Measurements from ENCODE around the gene PCLO.
"Not testable (repeated sequence)": the region's sequence is repeated elsewhere in the genome, so short reads cannot be mapped to it uniquely, and the experiment has no call there.

PCLO gene

DNA sequence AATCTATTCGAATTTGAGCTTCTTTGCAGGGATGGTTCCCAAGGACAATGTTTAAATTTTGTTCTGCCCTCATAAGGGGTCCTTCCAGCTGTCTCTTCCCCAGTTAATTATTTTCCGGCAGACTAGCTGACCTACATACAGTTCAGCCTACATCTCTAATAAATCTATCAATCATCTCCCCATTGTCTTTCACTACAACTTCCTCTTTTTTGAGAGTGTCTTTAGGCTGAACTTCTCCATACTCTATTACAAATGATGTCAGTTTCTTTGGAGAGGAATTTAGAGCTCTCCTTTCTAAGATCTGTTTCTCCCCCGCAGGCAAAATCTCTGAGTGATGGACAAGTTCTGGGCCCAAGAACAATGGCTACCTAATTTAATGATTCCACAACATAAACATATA is 122.2 kb downstream of the PCLO start:
- no peak for DNase-seq (ENCODE audit: low read depth in 2 of 2)

DNA sequence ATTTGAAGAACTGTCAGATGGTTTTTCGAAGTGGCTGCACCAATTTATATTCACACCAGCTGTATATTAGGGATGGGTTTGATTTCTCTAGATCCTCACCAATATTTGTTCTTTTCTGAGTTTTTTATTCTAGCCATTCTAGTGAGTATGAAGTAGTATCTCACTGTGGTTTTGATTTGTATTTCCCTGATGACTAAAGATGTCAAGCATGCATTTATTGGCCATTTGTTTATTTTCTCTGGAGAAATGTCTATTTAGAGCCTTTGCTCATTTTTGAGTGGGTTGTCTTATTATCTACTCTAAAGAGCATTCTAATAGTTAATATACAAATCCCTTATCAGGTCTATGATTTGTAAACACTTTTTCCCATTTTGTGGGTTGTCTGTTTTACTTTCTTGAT is 123.9 kb downstream of the PCLO start:
- no peak for DNase-seq (ENCODE audit: low read depth in 2 of 2)

DNA sequence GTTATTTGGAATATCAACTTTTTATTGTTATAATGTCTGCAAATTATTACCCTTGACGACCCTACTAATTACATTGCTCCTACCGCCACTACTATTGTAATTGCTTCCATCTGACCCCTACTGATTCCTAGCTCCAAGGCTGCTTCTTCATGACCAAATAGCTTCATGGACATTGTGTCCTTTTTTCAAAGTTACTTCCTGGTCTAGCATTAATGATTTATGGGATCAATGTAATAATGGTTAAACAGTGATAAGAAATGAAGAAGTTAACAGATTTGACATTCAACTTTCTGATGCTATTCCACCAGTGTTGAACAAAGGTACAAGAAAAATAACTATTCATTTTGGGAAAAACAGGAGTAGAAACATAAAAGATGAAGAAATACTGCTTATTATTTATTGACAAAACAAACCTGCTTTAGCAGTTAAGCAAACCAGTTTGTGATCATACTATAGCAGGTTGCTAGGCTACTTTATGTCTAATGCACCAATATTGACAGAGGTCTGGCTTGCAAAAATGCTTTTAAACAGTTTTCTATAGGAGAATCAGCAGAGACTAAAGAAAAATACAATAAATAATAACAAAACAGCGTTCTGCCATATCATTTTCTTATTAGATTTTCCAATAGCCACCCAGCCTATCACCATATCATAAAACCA is 125.8 kb downstream of the PCLO start:
- DNase-seq (ENCODE audit: low read depth in 2 of 2): no peak

DNA sequence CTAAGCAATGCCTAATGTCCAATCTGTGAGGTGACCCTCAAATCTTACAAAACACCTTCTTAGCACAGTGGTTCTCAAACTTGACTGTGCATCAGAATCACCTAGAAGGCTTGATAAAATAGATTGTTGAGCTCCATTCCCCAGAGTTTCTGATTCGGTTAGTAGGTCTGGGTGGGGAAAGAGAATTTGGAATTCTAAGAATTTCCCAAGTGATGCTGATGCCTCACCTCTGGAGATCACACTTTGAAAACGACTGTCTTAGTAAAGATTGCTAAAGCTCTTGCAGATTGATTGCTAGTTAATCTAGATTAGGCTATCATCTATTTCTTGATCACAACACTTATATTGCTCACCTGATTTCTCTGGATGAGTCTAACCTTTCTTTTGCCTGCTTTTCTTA is 126.6 kb downstream of the PCLO start:
- DNase-seq (ENCODE audit: low read depth in 2 of 2): no peak

DNA sequence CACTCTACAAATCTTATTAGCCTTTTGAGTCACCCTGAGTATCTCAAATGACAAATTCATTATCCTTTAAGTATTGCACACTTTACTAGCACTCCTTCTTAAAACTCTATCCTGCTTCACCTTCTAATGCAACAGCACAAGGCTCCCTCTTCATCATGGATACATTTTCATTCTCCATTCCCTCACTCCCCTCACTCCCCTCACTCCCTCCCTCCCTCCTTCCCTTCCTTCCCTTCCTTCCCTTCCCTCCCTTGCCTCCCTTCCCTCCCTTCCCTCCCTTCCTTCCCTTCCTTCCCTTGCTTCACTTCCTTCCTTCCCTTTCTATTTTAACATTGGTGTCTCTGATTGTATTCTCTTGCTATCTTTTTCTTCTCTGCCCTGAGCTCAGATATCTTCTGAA is 130.5 kb downstream of the PCLO start:
- DNase-seq (ENCODE audit: low read depth in 2 of 2): no peak

DNA sequence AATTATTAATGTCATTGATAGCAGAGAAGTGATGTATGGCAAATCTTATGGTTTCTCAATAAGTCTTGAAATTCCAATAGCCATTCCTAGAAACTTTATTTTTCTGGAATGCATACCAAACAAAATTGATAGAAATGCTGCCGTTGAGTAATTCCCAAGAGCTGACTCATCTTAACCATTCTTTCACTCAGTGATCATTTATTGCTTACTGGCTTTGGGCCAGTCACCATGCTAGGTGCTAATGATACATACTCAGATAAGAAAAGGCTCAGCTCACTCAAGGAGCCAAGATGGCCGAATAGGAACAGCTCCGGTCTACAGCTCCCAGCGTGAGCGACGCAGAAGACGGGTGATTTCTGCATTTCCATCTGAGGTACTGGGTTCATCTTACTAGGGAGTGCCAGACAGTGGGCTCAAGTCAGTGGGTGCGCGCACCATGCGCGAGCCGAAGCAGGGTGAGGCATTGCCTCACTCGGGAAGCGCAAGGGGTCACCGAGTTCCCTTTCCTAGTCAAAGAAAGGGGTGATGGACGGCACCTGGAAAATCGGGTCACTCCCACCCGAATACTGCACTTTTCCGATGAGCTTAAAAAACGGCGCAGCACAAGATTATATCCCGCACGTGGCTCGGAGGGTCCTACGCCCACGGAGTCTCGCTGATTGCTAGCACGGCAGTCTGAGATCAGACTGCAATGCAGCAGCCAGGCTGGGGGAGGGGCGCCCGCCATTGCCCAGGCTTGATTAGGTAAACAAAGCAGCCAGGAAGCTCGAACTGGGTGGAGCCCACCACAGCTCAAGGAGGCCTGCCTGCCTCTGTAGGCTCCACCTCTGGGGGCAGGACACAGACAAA is 138.6 kb downstream of the PCLO start:
- not testable (repeated sequence) for DNase-seq (ENCODE audit: low read depth in 2 of 2)

DNA sequence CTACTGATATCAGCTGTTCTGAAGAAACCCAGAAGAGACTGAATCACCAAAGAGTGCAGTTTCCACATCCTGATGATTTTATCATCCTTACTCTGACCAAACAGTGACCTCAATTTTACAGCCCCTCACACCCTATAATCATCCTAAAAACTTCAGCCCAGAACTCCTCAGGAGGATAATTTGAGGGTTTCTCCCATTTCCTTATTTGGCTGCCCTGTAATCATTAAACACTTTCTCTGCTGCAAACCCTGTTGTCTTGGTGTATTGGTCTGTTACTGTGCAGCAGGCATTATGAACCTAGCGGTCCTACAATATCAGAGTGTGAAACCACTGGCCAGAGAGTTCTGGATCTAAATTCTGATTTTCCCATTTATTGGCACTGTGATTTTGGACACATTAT is 141.7 kb downstream of the PCLO start:
- no peak for DNase-seq (ENCODE audit: low read depth in 2 of 2)

DNA sequence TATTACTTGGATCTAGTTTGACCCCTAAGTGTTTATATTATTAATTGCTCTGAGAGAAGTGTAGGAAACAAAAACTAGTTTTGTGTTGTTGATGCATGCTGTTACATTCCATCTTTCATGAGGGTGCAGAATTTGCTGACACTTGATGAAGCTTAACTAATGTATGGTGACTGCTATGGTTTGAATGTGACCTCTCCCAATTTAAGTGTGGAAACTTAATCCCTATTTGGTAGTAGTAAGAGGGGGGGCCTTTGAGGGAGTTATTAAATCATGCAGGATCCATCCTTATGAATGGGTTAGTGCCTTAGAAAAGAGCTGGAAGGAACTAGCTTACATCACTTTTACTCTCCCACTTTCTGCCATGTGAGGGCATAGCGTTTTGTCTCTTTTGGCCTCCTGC is 142.5 kb downstream of the PCLO start:
- DNase-seq (ENCODE audit: low read depth in 2 of 2): no peak

DNA sequence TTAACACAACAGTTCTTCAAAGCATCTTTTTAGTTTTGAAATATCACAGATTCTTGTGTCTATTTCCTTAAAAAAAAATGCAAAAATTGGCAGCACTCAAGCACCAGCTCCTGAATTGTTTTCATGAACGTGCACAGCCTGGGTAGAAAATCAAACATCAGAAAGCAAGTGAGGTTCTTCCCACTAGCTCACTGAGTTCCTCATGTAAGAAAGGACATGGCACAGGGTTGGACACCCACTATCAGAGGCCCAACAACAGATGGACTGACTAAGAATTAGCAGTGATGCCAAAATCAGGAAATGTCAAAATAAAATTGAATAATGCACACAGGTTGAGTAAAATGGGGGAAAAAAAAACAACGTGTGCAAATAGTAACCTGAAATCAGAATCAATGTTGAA is 146.8 kb downstream of the PCLO start:
- DNase-seq (ENCODE audit: low read depth in 2 of 2): no peak

DNA sequence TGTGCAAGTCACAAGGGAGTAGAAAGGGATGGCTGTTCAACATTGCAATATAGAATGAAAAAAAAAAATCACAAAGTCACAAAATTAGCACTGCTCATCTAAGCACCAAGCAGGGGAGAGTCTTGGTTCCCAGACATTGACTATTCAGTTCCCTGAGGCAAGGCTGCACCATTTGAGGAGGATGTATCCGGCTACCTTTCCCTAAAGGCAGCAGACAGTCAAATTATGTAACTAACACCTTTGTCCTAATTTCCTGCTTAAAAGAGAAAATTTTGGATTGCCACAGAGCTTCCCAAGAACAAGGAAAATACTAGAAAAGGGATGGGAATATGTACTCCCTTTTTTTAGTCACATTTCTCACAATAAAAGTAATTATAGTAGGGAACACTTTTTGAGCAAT is 148.1 kb downstream of the PCLO start:
- no peak for DNase-seq (ENCODE audit: low read depth in 2 of 2)

DNA sequence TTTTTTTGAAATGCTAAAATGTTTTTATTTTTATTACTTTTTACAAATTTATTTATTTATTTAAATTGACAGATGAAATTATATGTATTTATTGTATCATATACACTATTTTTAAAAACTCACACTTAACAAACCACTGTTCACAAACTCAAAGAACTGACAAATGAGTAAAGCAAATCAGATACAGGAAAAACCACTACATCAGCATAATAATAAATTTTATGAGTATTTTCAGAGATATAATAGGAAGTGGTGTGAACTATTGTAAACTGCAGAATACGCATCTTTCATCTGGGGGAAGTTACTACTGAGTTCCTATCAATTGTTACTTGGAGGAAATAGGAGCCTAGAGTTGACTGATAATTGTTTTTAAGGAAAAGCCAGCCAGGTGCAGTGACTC is 150.7 kb downstream of the PCLO start:
- no peak for DNase-seq (ENCODE audit: low read depth in 2 of 2)

DNA sequence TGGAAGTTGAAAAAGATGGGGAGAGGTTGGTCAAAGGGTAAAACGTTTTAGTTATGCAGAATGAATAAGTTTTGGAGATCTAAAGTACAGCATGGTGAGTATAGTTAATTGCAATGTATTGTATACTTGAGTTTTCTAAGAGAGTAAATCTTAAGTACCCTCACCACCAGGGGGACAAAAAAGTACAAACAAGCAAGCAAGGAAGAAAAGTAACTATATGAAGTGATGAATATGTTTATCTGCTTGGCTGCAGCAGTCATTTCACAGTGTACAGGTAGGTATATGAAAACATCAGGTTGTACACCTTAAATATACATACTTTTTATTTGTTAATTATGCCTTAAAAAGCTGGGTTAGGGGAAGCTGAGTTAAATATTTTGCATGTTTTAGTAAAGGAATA is 157.3 kb downstream of the PCLO start:
- DNase-seq (ENCODE audit: low read depth in 2 of 2): no peak

DNA sequence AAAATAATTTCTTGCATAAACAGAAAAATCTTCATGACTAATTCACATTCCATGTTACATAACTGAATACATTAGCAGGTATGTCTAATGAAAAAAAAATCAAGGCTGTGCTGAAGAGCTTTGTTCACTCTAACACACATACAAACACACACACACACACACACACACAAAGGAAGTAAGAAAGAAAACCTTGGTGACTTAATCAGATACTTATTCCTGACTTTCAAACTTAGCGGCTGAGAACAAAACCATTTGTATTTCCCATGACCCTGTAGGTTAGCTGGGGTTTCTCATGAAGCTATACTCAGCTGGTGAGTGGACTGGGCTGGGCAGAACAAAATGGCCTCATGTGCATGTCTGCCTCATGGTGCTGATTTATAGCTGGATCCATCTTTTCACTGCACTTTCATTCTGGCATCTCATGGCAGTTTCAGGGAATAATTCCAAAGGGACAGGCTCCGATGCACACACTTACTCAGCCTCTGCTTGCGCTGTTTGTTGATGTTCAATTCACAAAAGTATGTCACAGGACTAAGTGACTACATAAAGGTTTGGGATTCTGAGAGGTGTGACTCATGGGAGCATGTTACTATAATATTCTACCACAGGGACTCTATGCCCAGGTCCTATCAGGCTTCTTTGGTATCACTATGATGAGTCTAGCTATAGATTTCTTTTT is 161.2 kb downstream of the PCLO start:
- DNase-seq (ENCODE audit: low read depth in 2 of 2): no peak

DNA sequence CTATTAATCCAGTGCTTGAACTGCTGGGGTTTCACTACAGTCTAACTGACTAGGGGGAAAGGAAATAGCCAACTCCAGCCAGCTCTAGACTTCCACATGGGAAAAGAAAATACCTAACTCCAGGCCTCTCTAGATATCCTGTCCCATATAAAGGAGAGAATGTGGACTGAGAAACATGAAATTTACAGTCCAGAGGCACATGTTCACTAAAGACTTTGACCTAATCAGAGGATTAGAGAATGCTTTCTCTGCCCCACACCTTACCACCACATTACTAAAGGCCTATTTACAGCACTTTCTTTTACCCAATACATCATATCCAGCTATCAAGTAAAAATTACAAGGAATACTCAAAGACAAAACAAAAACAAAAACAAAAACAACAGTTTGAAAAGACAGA is 164.2 kb downstream of the PCLO start:
- no peak for DNase-seq (ENCODE audit: low read depth in 2 of 2)

DNA sequence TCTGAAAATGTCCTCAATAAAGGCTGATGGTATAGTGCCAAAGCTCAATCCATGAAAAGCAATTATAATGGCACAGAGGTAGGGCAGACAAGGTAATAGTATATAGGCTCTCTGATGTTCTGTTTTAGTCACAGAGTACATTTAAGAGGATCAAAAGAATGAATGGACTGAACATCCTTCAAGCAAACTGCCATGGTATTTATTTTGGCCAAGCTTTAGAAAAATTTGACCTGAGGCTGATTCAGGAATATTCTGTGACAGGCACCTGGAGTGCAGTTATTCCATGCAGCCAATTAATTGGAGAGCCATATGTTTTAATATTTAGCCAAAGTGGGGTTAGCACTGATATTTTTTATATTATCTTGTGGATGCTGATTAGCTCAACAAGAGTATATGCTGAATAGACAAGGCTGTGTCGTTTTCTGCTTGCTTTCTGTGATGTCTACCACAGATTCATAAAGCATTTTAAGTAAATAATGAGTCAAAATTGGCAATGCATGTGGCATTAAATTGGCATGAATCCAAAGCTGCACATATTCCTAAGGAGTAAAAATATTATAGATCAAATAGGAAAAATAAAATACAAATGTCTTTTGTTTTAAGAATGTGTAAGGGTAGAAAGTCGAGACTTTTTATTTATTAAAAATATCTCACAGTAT is 177.4 kb downstream of the PCLO start:
- no peak for DNase-seq (ENCODE audit: low read depth in 2 of 2)

DNA sequence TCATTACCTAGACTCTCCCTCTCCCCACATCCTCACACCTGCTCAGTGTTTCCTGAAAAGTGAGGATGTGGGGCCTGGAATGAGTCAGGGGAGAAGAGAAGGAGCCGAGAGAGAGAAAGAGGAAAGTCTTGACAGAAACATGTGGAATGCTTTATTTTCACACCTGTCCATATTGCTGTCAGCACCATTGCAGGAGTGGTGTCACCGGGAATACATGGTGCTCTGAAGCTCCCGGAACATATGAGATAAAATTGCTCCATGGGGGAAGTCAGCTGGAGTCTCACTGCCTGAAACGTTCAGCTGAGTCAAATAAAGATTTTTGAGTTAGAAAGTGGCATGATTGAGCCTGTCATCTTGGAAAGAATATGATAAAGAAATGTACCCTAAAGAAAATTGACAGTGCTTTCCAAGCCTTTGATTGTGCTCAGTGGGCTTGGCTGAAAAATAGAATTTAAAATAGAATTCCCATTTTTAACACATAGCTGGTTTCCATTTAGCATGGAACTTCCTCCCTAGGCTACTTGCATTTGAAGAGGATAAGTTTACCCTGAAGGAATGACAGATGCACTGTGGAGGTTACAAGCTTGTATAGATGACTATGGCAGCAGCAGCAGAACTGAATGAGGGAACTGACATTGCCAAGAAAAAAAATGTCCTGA is 182.4 kb downstream of the PCLO start:
- no peak for DNase-seq (ENCODE audit: low read depth in 2 of 2)

DNA sequence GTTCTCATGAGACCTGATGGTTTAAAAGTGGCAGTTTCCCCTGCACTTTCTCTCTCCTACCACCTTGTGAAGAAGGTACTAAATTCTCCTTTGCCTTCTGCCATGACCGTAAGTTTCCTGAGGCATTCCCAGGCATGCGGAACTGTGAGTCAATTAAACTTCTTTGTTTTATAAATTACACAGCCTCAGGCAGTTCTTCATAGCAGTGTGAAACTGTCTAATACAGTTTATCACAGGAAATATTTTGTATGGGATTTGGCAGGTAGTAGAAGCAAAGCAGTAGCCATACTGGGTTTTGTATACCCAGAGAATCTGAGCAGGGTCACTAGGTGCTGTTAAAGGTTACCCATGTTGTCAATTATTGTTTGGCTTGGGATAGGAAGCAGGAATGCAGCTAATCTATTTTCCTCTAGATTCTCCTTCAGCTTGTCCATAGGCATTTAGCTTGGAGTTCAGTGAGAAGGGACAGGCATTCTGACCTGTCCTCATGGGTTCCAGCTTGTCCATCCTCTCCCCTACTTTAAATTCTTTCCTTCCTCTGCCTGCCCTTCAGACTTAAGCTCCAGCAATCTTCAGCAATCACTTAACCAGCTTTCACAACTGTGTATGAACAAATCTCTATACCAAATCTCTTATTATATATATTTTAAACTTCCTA is 186.7 kb downstream of the PCLO start:
- no peak for DNase-seq (ENCODE audit: low read depth in 2 of 2)

DNA sequence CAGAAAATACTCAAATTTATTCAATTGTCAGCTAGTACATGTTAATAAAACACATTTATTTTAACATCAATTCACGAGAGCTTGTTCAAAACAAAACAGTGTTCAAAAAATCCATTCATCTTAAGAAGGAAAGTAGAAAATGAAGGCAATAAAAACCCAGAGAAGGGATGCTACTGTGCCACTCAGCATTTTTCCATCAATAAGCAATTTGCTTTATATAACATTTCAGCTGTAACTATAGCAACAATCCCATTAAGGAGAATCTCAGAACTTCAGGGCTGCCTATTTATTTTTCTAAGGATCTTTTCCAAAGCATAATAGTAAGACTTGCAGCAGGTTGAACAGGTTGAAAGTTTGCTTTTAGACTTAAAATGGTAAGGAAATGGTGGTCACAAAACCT is 190.5 kb downstream of the PCLO start:
- no peak for DNase-seq (ENCODE audit: low read depth in 2 of 2)

DNA sequence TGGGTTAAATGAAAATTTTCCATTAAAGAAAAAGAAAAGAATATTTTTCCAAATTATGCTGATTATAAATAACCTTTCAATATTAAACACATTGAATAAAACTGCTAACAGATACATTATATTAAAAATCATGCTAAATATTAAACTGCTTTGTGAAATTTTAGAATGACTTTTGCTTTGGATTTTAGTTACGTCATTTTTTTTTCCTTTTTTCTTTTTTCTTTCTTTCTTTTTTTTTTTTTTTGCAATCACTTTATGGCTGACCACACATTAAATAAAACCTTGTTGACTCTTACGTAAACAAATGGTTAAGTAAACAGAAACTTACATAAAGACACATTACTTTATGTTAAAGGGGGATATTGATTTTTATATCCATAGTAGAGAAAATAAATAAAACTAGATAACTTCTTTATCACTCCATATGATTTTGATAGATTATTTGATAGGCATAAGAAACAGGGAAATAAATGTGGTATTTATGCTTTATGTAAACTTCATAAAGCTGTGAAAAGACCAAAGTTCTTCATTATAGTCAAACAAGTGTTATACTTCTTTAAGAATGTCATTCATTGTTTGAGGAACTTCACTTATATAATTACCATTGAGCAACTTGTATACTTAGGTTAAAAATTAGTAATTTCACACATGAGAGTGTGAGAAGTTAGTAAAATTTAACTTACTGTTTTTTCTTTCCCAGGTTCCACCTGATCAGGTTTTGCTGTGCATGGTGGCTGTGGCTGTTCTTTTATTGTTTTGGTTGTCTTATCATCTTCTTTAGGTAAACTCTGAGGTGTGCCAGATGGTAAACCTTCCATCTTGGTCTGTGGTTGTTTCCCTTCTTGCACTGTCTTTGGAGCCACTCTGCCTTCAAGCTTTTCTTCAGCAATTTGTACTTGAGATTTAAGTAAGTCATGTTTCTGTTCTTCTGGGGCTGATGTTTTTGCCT is 197.3 kb downstream of the PCLO start:
- no peak for DNase-seq (ENCODE audit: low read depth in 2 of 2)

All from stimulated activated CD8-positive, alpha-beta memory T cell treated with anti-CD3 and anti-CD28 coated beads, Interleukin-7, amount 100 ng/mL, for 1 hour (primary cell).